VCaP (cell line): ENCODE results near the gene CMIP.

Experiments
- H3K27ac ChIP-seq: fragments of 450-650 bp; 2 replicates; pipeline ENCODE4 v1.5.1; 2017
- TF ChIP-seq, protein P1 (sequence below): fragments of 450-650 bp; conservative IDR thresholded peaks from 2 replicates; pipeline ENCODE4 v1.5.1; 2017; ENCODE audit warnings: mild to moderate bottlenecking, moderate library complexity

The CMIP gene

GRCh38 chr16:81692571-81692970 lies 248.0 kb downstream of the CMIP start:
- TF ChIP-seq, protein P1, sequence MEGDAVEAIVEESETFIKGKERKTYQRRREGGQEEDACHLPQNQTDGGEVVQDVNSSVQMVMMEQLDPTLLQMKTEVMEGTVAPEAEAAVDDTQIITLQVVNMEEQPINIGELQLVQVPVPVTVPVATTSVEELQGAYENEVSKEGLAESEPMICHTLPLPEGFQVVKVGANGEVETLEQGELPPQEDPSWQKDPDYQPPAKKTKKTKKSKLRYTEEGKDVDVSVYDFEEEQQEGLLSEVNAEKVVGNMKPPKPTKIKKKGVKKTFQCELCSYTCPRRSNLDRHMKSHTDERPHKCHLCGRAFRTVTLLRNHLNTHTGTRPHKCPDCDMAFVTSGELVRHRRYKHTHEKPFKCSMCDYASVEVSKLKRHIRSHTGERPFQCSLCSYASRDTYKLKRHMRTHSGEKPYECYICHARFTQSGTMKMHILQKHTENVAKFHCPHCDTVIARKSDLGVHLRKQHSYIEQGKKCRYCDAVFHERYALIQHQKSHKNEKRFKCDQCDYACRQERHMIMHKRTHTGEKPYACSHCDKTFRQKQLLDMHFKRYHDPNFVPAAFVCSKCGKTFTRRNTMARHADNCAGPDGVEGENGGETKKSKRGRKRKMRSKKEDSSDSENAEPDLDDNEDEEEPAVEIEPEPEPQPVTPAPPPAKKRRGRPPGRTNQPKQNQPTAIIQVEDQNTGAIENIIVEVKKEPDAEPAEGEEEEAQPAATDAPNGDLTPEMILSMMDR = no peak
- no peak overlapping the region for H3K27ac ChIP-seq

- no peak overlapping the region for H3K27ac ChIP-seq
- TF ChIP-seq, protein P1 = no peak
Measured at GRCh38 chr16:81693041-81693743, 248.6 kb downstream of the CMIP start.

DNA sequence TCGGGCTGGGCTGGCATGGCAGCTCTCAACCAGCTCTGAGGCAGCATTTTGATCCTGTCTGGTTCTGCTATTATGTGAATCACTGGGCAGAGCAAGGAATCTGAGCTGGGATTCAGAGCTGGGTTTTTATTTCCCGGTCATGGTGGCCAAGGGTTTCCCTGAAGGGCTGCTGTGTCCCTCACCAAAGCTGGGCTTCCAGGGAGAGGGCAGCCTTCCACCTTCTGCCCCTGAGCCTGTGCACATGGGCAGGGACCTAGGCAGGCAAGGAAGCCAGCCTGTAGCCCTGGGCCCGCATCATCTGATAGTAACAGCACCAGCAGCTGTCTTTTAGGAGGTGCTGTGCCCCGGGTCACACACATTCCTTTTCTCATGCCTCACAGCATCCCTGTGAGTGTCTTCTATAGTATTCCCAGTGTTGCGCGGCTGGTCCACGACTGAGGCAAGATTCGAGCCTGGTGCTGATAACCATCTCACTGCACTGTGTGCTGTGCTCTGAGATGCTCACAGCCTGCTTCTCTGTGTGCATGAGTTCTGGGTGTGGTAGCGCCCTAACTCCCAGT lies 249.2 kb downstream of the CMIP start:
- TF ChIP-seq, protein P1 = no peak
- no peak overlapping the region for H3K27ac ChIP-seq

DNA sequence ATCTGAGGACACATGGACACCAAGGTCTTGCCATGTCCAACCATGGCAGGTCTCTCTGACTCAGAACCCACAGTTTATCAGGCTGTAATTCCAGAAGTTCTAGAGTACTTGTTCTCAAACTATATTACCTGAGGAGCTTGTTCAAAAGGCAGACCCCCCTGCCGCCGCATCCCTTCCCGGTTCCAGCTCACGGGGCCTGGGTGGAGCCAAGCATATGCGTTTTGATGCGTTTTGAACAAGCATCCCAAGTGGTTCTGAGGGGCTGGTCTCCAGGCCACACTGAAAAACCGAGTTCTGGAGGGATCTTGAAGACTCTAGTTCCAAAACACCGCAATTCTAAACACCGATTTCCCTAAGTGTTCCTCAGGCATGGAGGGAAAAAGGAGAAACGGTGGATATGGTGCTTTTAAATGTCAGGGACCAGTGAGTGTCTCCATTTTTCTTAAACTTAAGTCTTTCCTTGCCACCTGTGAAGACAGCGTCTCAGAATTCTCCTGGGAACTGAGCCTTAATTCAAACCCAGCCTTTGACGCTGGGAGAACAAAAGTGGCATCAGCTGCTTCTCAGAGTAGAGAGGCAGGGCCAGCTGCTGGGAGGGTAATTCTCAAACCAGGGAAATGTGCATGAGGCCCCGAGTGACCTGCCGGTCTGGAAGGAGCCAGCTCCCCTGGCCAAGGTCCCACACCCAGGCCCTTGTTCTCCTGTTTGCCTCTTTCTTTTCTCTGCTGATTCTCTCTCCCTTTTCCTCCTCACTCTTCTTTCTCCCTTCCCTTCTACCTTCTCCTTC lies 250.1 kb downstream of the CMIP start:
- TF ChIP-seq, protein P1 = no peak
- no peak overlapping the region for H3K27ac ChIP-seq

GRCh38 chr16:81695321-81696165 lies 250.9 kb downstream of the CMIP start:
- TF ChIP-seq, protein P1 = no peak
- no peak overlapping the region for H3K27ac ChIP-seq

- H3K27ac ChIP-seq = no peak overlapping the region
- TF ChIP-seq, protein P1 = no peak
Measured at GRCh38 chr16:81696166-81696960, 251.8 kb downstream of the CMIP start.
